A673 (cell line): ENCODE data around the gene CPPED1. TPM values are rescaled to one million over a fixed set of nuclear protein-coding genes. Genes with fewer than 3 reads are reported as not detected.

ENCODE experiments used
- BruUV-seq: library from RNA; stranded (reverse); fragments of 400-500 nt; replicated peaks from 2 replicates; lab custom pipeline; 2021; lab: Mats Ljungman, UMichigan
- CTCF ChIA-PET: fragments of 300-600 bp; sonication (Branson Sonifier 250); formaldehyde crosslinking; loops from one replicate; lab custom pipeline; 2022; ENCODE audit warnings: antibody characterized with exemption; lab: Charles Lee
- POLR2A ChIA-PET: fragments of 300-600 bp; sonication (Branson Sonifier 250); formaldehyde crosslinking; loops from one replicate; lab custom pipeline; 2022; ENCODE audit warnings: antibody characterized with exemption; ENCODE audit not compliant: low non-redundant PET; lab: Charles Lee
- DNase-seq: peaks from one replicate; pipeline ENCODE4 v3.0.0-alpha.2; 2015; ENCODE audit warnings: low spot score
- H3K27ac ChIP-seq: fragments of 200-600 bp; sonication (generic); 2 replicates; pipeline ENCODE4 v1.5.1; 2016; ENCODE audit warnings: mixed run types, low read depth, mild to moderate bottlenecking, mixed read lengths, antibody characterized with exemption, low read length; ENCODE audit not compliant: poor library complexity, severe bottlenecking
- H3K27me3 ChIP-seq: fragments of 200-600 bp; sonication (generic); replicated peaks from 2 replicates; pipeline ENCODE4 v1.6.1; 2017; ENCODE audit warnings: mixed run types, low read depth, mild to moderate bottlenecking, mixed read lengths, antibody characterized with exemption, low read length; ENCODE audit not compliant: insufficient read depth, poor library complexity
- H3K36me3 ChIP-seq: fragments of 200-600 bp; sonication (generic); 2 replicates; pipeline ENCODE4 v1.6.1; 2016; ENCODE audit warnings: mixed run types, mild to moderate bottlenecking, mixed read lengths, antibody characterized with exemption, low read length; ENCODE audit not compliant: insufficient read depth, poor library complexity, severe bottlenecking
- H3K4me1 ChIP-seq: fragments of 200-600 bp; sonication (generic); 2 replicates; pipeline ENCODE4 v1.6.1; 2017; ENCODE audit warnings: mixed run types, mild to moderate bottlenecking, mixed read lengths, antibody characterized with exemption, low read length; ENCODE audit not compliant: insufficient read depth, poor library complexity, severe bottlenecking
- H3K4me3 ChIP-seq: fragments of 200-600 bp; sonication (generic); 2 replicates; pipeline ENCODE4 v1.5.1; 2016; ENCODE audit warnings: low read depth, mixed run types, mild to moderate bottlenecking, mixed read lengths, low read length; ENCODE audit not compliant: poor library complexity, severe bottlenecking
- H3K9me3 ChIP-seq: fragments of 200-600 bp; sonication (generic); 2 replicates; pipeline ENCODE4 v1.6.1; 2016; ENCODE audit warnings: mixed run types, low read depth, mild to moderate bottlenecking, mixed read lengths, antibody characterized with exemption, low read length; ENCODE audit not compliant: poor library complexity, severe bottlenecking
- CTCF ChIP-seq: fragments of 300-800, 200-600 bp; sonication (generic); conservative IDR thresholded peaks from 2 replicates; pipeline ENCODE4 v1.5.1; 2017; ENCODE audit warnings: low read depth, mild to moderate bottlenecking, antibody characterized with exemption, low read length, moderate library complexity, mixed read lengths
- EZH2 ChIP-seq: fragments of 200-600 bp; sonication (generic); IDR thresholded peaks from 2 replicates; pipeline ENCODE4 v1.6.1; 2017; ENCODE audit warnings: borderline replicate concordance, low read depth, mild to moderate bottlenecking, mixed read lengths, antibody characterized with exemption, low read length; ENCODE audit not compliant: poor library complexity, severe bottlenecking
- intact Hi-C: fragments of 100-400 bp; cut with micrococcal nuclease; formaldehyde crosslinking; loops from one replicate; pipeline ENCODE4 v1.10.0; 2022; ENCODE audit not compliant: unreplicated experiment
- total RNA-seq: library from RNA; stranded (reverse); gene quantifications from 2 replicates; pipeline ENCODE4 v1.2.3, GENCODE V29; 2021

CPPED1 gene
- total RNA-seq, 1 experiment from 2014 or later = 0.90 TPM

- H3K4me3 ChIP-seq = no peak overlapping the region
- POLR2A ChIA-PET = no interaction called here
- CTCF ChIA-PET = no interaction called here
- intact Hi-C loops = no loop called here
- no TSS peak for BruUV-seq
- no peaks in the 10 kb centered on the region for H3K27me3 ChIP-seq
- no peak for DNase-seq
- H3K36me3 ChIP-seq = no peaks in the 10 kb centered on the region
- no peak overlapping the region for H3K27ac ChIP-seq
- no peaks in the 10 kb centered on the region for H3K4me1 ChIP-seq
- H3K9me3 ChIP-seq = peaks cover 5% of the 10 kb centered on the region
- TF ChIP-seq CTCF (no peak), EZH2 (no peak)
Observed at GRCh38 chr16:12845282-12845681, 41.6 kb upstream of the CPPED1 start.

- no peak for DNase-seq
- Histone ChIP-seq H3K4me1 (no peaks in the 10 kb centered on the region), H3K4me3 (no peak overlapping the region), H3K27me3 (no peaks in the 10 kb centered on the region), H3K9me3 (no peaks in the 10 kb centered on the region), H3K27ac (no peak overlapping the region), H3K36me3 (no peaks in the 10 kb centered on the region)
- BruUV-seq = no TSS peak
- intact Hi-C loops = no loop called here
- POLR2A ChIA-PET = no interaction called here
- CTCF ChIA-PET = no interaction called here
- no peak for TF ChIP-seq CTCF
- no peak for TF ChIP-seq EZH2
Observed at GRCh38 chr16:12837756-12838155, 34.1 kb upstream of the CPPED1 start.

GRCh38 chr16:12837291-12837690 lies 33.6 kb upstream of the CPPED1 start:
- H3K4me1 ChIP-seq = no peaks in the 10 kb centered on the region
- no peaks in the 10 kb centered on the region for H3K9me3 ChIP-seq
- no peak overlapping the region for H3K27ac ChIP-seq
- no peaks in the 10 kb centered on the region for H3K36me3 ChIP-seq
- intact Hi-C loops = no loop called here
- H3K27me3 ChIP-seq = no peaks in the 10 kb centered on the region
- H3K4me3 ChIP-seq = no peak overlapping the region
- BruUV-seq = no TSS peak
- ChIA-PET CTCF (no interaction called here), POLR2A (no interaction called here)
- TF ChIP-seq CTCF (no peak), EZH2 (no peak)
- no peak for DNase-seq
